HPDE6-E6E7 (cell line): ENCODE data around the gene KIF3A.

ENCODE experiments used
- DNase-seq: peaks from one replicate; pipeline ENCODE4 v3.0.0; 2011; ENCODE audit warnings: missing footprints; ENCODE audit errors: extremely low spot score

Gene KIF3A

DNA sequence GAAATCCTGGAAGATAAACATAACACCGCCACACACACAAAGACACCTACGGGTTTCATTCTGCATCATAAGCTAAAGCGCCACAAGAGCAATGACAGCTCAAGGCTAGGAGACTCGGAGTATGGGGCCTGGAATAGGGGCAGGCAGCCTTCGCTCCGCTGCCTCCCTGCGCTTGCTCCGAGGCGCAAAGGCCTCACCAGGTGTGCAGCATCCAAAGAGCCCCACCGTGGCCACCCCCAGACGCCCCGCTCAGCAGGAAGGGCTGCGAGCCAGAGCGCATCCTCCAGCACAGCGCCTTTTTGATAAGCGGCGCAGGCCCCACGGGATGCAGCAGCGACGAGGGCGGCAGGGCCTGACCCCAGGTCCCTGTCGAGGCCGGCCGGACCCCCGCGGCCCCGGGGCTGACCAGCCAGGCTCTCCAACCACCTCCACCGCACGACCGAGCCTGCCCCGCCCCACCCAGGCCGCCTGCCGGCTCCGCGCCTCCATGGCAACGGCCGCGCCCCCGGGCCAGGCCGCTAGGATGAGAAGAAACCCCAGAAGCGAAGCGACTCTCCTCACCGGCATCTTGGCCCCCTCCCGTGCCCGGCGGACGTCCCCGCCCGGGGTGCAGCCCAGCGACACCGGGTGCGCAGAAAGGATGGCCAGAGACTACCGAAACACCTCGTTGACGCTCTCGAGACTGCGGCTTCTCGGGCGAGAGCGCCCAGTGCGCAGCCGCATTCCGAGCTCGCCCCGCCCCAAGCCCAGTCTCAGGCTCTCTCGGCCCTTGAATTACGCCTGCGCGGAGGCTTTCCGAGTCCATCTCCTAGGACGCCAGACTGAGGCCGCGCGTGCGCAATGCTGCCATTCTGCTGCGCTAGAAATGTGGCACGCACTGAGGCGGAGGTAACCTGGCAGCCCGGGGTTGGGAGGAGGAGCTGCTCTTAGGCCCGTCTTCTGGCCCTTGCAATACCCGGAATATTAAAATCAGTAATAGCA is at the start of gene KIF3A:
Gene KIF3A (minus strand): TSS at position 694 of the 981 bp plus-strand sequence. CDS start 127 bp downstream, at position 567.
- peak; percentile 100 for DNase-seq

GRCh38 chr5:132787076-132787475 is 49.7 kb upstream of the KIF3A start:
- no peak for DNase-seq

DNA sequence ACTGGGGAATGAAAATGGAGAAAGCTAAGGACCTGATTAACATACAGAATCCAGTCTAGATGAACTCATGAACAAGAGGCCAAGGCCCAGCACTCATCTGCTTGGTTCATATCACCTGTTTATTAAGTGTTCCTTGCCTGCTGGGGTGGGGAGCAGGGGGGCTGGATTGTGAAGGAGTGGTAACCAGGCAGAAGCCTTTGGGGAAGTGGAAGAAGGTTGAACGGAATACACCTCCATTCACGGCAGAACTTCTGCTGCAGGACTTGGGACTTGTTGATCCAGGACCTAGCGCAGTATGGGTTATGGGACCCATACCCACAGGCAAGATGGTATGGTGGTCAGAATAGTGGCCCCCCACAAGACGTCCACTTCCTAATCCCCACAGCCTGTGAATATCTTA is 48.5 kb upstream of the KIF3A start:
- DNase-seq, result no peak

- no peak for DNase-seq
Measured at GRCh38 chr5:132785365-132785764, 48.0 kb upstream of the KIF3A start.

DNA sequence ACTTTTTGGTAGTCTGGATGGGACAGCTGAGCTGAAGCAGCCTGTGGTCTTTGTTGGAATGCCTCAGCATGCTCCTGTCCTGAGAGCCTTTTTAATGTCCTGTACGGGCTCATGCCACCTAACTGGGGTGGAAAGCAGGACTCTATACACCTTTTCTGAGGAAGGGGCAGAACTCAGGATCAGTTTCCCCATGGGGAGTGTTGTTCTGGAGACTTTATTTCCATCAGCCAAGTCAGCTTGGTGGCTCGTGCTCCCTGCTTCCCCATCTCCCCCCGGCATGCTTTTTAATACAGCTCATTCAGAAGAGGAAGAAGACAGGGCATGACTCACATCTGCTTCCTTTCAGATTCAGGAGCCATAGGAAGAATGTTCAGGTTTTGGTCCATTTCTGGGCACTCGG is 44.8 kb upstream of the KIF3A start:
- no peak for DNase-seq

GRCh38 chr5:132781029-132781428 is 43.7 kb upstream of the KIF3A start:
- no peak for DNase-seq

- no peak for DNase-seq
Measured at GRCh38 chr5:132780577-132780976, 43.2 kb upstream of the KIF3A start.

GRCh38 chr5:132779961-132780360 is 42.6 kb upstream of the KIF3A start:
- no peak for DNase-seq

DNA sequence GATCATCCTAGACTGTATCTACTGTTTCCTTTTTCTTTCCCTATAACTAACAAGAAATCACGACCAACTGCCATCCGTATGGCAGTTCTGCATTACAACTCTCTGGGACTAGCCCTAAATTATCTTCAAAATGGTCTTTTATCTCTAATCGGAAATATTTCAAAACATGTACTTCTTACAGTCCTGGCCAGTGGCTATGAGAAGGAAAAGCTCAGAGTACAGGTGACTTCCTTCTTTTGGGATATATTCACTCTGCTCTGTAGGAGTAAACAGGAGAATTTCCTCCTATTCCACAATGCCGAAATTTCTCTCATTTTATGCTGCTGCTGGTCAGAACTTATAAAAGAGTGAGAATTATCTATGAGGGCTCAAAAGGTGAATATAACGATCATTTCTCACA is 41.5 kb upstream of the KIF3A start:
- DNase-seq, result no peak

GRCh38 chr5:132778129-132778528 is 40.8 kb upstream of the KIF3A start:
- DNase-seq, result no peak

DNA sequence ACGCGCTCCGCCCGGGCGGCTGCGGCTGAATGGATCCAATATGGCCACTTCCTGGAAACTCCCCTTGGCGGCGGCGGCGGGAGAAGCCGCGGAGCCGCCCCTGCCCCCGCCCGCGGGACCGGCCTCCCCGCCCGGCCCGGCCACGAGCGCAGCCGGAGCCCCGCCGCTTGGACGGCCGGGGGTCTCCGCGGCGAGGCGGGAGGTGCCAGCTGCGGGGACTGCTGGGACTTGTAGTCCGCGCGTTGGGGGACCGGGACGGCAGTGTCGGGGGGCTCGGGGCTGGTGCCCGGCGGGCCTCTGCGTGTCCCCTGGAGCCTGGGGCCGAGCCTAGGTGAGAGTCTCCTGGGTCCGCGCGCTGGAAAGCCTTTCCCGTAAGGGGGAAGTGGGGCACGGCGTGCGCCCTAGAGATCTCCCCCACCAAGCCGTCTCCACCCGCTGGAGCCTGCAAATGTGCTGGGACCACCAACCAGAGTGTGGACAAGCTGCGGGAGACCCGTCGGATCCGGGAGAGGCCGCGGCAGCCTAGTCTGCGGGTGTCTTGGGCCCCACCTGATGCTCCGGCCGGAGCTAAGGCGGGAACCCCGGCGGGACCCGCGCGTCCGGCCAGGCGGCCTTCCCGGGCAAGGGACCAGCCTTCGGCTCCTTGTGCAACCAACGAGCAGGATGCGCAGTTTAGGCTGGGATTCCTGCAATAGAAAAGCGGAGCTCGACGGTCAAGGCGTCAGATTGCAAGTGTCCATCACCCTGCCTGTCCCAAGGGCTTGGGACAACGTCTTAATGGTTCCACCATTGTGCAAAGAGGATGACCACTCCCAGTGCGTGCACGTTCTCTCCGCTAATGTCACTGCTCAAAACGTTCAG is 40.1 kb upstream of the KIF3A start, which contains the start of gene SEPTIN8:
Gene SEPTIN8 (minus strand): TSS at position 31 of the 861 bp plus-strand sequence. CDS start 102 bp downstream, outside the sequence.
- peak; percentile 54 for DNase-seq

DNA sequence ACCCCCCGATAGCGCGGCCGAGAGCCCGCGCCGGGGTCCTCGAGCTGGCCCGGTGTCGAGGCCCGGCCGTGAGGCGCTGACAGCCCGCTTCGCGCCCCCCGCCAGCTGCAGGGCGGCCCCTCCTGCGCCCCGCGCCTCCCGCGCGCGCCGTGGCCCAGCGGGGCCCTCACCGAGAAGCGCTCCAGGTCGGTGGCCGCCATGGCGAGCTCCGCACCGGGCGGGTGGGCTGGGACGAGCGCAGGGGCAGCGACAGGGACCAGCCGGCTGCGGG is 39.5 kb upstream of the KIF3A start:
- no peak for DNase-seq

DNA sequence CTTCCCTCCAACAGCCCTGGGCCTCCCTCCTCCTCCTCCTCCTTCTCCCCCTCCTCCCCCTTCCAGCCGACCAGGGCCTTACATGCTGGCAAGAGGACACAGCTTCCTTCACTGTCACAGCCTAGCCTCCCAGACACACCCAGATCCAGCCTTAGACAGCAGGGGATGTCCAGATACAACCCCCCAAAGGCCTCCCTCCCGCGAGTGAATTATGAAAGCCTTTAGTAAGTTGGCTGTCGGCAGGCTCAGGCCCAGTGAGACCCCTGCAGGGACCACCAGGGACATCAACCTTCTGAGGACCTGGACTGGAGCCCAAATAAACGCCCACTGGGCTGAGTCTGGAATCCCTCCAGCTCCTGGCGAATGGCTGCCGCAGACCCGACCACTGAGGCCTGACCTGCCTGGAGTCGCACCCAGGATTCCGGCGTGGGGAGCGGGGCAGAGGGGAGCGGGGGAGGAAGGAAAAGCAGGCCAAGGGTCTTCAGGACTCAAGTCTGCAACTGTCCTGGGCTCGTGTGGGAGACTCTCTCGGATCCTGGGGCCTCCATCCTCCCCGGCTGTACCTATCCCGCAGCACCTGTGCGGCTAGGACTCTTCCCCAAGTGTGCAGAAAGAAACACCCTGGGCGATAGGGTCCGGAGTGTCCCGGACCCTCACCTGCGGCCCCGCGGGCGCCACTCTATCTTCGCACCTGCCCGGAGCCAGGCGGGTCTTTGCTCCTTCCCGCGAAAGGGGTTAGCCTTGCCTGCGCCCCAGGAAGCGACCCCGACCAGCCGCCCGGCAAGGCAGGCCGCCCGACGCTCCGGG is 39.0 kb upstream of the KIF3A start:
- DNase-seq, result no peak

GRCh38 chr5:132775476-132775961 is 38.2 kb upstream of the KIF3A start:
- no peak for DNase-seq

DNA sequence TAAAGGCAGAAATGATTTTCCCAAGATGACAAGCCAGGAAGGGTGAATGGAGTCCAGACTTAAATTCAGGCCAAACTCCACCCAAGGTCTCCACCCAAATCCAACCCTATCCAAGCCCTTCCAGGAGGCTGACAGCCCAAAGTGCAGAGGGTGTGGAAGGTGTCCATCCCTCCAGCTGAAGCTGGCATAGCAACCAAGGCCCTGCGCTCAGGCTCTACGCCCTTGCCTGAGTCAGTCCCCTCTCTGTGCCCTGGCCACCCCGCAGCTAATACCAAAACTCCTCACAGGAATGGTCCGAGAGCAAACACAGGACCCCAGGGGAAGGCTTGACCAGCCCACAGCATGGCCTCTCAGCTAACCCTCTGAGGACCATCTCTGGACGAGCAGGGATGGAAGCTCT is 37.5 kb upstream of the KIF3A start:
- DNase-seq, result no peak

DNA sequence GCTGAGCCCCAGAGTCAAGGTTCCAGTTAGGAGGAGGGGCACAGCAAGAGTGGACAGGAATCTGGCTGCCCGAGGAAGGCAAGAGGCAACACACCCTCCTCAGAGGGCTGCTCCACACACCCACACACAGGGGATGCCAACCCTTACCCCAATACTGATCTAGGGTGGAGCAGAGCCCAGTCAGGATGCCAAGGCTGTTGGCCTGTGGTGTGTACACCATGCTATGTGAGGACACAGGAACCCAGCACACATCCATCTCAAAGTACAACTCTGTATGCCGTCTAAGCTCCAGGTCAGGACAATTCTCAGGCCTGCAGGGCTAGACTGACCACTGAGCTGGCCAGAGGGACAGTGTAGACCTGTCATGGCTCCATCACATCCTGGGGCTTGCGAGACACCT is 37.1 kb upstream of the KIF3A start:
- no peak for DNase-seq

DNA sequence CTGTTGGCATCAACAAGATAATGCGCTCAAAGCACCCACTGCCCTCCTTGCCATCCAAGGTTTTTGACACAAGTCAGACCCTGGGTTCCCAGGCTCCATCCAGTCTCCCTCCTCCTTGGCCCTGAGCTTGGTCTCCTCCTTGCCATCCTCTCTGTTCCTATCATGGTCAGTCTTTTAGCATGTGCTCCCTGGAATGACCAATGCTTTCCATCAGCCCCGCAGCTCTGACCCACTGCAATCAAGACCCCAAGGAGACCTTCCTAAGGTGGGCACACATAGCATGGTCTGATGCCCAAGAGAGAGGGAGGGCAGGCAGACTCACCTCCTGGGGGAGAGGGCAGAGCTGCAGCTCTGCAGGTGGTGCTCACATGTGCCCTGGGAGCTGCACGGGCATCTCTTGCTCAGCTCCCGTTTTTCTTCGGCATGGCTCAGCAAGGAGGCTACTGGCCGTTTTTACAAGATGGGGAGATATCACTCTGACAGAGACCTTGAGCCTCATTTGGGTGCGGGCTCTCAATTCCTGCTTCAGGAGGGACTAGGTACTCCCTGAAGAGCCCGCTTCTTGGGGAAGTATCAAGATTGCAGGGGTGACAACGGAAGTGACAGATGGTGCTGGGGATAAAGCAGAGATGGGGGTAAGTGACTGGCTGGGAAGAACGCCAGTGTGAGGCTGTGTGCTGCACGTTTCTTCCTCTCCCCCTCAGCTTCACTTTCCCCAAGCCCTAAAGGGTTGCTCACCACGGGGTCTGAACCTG is 36.4 kb upstream of the KIF3A start:
- no peak for DNase-seq

DNA sequence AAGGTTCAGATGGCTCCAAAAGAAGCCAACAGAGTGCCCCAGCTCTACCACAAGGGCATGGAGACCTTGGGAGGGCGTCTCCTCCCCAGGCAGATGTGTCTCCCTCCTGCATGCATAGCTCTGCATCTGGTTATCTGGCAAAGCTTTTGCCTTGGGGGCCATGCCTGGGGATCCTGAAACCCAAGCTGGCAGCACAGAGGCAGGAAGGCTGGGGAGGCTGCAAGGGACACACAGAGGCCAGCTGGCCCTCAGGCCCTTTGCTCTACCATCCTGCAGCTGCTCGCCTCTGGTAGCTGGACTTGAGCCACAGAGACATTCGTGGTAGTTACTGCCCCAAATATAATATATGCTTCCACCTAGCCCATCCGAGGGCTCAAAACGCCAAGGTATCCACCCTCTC is 35.8 kb upstream of the KIF3A start:
- DNase-seq, result no peak

GRCh38 chr5:132772291-132773070 is 35.1 kb upstream of the KIF3A start:
- DNase-seq, result no peak

DNA sequence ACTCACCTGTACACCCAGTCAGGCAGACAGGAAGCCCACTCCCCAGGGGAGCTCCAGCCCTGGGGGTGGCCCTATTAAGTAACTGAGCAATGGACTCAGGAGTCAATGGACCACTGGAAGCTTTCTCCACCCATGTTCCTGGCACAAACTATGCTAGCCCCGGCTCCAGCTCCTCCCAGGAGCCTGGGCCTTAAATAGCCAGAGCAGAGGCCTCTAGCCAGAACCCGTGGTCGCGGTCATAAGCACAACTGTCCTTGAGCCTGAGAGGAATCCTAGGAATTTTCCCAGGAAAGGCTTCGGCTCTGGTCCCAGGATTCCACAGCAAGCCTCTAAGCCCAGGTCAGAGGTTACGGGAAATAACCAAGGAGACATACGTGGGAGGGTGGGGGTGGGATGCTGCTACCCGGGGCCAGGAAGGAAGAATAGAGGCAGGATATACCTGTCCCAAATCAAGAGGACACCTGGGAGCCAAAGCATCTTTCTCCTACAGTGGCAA is 34.2 kb upstream of the KIF3A start:
- no peak for DNase-seq
